Measurements from ENCODE around the gene ATP5F1D.
"Not testable (repeated sequence)": the region's sequence is repeated elsewhere in the genome, so short reads cannot be mapped to it uniquely, and the experiment has no call there.

The ATP5F1D gene

GRCh38 chr19:1241417-1242095, at the start of gene ATP5F1D:
TSS of gene ATP5F1D (plus strand) at chr19:1241751. CDS start at chr19:1241851, 100 bp downstream.
- DNase-seq: peak; percentile 90

DNA sequence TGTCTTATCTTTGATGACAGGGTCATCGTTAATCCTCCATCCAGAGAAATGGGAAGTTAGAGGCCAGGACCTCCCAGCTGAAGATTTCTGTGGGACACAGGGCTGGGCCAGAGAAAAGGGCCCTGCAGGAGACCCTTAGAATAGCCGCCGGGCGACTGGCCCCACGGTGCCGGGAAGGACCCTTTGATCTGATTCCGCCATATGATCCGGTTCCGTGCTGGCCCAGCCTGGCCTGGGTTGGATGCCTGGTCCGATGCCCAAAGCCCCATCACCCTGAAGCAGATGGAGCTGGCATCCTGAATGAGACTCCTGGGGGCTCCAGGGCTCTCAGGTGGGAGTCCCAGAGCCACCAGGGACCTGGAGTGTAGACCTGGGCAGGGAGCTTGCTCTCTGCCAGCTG, 42.0 kb upstream of the ATP5F1D start:
- no peak for DNase-seq

DNA sequence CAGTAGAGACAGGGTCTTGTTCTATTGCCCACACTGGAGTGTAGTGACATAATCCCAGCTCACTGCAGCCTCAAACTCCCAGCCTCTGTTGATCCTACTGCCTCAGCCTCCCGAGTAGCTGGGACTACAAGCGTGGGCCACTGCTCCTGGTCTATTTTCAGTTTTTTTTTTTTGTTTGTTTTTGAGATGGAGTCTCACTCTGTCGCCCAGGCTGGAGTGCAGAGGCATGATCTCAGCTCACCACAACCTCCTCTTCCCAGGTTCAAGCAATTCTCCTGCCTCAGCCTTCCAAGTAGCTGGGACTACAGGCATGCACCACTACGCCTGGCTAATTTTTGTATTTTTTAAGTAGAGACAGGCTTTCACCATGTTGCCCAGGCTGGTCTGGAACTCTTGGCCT, 40.9 kb upstream of the ATP5F1D start:
- DNase-seq: not testable (repeated sequence)

GRCh38 chr19:1205114-1206099, 36.1 kb upstream of the ATP5F1D start, which contains the start of gene STK11:
TSS of gene STK11 (plus strand) at chr19:1205778. CDS start at chr19:1206914, 1,136 bp downstream.
- DNase-seq: peak; percentile 92

DNA sequence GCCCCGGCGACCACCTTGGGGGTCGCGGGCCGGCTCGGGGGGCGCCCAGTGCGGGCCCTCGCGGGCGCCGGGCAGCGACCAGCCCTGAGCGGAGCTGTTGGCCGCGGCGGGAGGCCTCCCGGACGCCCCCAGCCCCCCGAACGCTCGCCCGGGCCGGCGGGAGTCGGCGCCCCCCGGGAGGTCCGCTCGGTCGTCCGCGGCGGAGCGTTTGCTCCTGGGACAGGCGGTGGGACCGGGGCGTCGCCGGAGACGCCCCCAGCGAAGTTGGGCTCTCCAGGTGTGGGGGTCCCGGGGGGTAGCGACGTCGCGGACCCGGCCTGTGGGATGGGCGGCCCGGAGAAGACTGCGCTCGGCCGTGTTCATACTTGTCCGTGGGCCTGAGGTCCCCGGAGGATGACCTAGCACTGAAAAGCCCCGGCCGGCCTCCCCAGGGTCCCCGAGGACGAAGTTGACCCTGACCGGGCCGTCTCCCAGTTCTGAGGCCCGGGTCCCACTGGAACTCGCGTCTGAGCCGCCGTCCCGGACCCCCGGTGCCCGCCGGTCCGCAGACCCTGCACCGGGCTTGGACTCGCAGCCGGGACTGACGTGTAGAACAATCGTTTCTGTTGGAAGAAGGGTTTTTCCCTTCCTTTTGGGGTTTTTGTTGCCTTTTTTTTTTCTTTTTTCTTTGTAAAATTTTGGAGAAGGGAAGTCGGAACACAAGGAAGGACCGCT, 35.2 kb upstream of the ATP5F1D start:
- DNase-seq: no peak

DNA sequence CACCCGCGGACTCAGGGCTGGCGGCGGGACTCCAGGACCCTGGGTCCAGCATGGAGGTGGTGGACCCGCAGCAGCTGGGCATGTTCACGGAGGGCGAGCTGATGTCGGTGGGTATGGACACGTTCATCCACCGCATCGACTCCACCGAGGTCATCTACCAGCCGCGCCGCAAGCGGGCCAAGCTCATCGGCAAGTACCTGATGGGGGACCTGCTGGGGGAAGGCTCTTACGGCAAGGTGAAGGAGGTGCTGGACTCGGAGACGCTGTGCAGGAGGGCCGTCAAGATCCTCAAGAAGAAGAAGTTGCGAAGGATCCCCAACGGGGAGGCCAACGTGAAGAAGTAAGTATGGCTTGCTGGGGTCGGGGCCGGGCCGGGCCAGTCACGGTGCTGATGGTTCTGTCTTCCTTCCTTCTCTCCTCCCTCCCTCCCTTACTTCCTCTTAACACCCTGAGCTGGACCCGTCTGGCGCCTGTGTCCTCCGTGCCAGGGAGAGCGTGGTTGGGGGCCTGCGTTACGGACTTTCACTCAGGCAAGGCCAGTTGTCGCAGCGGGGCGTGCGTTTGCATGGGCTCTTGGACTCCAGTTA, 34.6 kb upstream of the ATP5F1D start:
- DNase-seq: no peak

GRCh38 chr19:1208830-1209229, 32.7 kb upstream of the ATP5F1D start:
- DNase-seq: not testable (repeated sequence)

GRCh38 chr19:1210227-1210538, 31.4 kb upstream of the ATP5F1D start:
- no peak for DNase-seq

DNA sequence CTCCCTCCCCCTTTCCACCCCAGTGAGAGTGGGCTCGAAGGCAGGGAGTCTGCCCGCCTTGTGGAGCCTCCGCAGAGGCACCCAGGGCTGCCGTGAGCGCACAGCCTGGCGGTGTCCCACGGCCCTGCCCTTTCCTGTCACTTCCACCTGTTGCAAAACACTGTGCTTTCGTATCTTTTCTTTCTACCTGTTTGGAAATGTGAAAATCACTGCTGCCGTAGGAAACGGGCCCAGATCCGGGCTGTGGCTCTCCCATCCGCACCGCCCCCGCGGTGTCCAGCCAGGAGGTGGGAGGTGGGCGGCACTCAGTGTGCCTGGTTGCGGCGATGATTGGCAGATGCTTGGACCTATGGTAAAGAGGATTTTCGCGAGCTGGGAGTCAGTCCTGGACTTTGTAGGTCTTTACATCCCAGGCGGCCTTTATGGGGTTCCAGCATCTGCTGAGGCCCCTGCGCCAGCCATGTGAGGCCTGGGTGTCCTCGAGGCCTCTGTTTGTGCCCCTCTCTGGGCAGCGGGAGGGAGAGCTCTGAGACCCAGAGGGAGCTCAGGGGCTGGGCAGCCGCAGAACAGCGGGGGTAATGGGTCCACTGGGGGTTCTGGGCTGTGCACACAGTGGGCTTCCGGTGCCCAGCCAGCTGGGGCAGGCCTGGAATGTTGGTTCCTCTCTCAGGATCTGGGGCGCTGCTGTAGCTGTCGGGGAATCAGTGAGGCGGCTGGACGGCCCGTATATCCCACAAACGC, 29.9 kb upstream of the ATP5F1D start:
- no peak for DNase-seq

DNA sequence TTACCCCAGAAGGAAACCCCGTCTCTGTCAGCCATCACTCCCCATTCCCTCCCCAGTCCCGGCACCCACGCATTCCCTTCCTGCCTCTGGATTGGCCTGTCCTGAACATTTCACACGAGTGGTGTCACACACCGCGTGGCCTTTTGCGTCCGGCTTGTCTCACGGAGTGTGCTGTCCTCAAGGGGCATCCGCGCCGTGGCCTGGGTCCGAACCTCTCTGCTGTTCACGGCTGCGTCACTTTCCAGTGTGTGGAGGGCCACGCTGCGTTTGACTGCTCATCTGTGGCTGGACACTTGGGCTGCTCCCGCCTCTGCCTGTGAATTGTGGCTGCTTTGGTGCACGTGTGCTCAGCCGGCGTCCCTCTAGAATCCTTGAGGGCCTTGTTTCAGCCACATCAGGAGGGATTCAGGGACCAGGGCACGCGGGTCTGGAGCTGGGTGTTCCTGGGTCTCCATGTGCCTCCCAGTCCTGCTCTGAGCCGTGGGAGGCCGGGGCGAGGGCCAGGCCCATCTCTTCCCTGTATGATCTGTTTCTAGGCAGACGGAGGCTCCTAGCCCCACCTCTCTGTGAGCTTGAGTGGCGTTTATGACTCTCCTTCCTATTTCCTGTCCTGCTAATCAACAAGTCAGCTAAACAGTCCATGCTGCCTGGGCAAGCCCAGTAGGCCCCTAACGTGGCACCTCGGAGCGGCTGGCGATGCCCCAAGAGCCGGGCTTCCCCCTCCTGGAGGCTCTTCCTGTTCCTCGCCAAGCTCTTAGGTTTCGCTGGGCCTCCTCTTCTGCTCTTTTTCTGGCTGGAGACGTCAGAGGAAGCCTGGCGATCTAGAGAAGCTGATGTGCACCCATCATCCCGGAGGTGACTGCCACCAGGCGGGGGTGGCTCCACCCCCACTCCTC, 27.9 kb upstream of the ATP5F1D start:
- no peak for DNase-seq

GRCh38 chr19:1214299-1214861, 27.2 kb upstream of the ATP5F1D start:
- DNase-seq: no peak

DNA sequence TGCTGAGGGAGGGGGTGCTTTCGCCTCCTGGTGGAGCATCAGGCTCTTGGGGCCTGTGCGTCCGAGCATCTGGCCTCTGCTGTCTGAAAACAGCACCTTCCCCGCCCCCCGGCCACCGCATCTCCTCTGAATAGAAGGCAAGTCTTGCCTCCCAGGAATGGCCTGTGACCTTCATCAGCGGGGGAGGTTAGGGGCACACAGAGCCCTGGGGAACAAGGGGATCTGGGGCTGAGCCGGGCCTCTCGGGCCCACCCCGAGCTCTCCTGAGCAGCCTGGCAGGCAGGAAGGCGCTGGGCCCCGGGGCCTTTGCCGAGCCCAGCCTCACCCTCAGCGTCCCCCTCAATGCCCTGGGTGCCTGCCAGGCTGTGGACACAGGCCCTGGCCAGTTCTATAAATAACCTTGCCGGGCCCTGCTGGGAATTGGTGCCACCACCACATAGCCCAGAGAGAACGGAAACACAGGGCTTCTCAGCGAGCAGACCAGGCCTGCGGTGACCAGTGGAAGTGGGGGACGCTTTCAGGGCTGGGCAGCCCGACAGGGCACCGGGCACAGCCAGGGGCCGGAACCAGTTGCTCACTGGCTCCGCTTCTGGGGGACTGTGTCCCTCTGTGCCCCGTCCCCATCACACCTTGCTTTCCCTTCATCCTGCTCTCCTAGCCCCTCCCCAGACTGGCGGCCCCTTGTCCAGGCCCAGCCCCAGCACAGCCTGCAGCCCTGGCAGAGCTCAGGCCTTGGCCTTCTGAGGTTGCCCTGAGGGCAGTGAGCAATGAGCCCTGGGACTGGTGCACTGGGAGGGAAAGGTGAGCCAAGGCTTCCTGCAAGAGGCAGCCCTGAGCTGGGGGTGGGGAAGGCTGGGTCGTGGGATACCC, 26.5 kb upstream of the ATP5F1D start:
- DNase-seq: no peak

DNA sequence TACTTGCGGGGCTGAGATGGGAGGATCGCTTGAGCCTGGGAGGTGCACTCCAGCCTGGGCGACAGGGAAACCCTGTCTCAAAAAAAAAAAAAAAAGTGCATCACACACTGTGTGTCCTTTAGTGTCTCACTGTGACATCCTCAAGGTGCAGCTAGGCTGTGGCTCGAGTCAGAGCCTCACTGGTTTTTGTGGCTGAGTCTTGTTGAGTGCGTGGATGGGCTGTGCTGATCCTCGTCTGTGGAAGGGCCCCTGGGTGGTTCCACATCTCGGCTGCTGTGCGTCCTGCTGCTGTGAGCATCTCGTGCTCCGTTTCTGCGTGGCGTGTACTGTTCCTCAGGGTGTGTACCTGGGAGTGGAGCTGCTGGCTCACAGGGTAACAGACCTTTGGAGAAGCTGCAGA, 24.8 kb upstream of the ATP5F1D start:
- DNase-seq: no peak

DNA sequence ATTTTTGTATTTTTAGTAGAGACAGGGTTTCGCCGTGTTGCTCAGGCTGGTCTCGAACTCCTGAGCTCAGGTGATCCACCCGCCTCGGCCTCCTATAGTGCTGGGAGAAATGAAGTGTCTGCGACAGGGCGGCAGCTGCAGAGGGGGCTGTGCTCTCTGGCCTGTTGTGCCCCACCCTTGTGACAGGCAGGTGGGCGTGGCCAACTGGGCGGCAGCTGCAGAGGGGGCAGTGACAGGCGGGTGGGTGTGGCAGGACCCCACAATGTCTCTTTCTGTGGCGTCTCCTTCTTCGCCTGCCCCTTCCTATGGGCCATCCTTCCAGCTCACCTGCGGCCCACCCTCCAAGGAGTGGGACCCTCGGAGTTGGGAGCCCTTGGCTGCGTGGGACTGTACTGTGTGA, 24.2 kb upstream of the ATP5F1D start:
- no peak for DNase-seq

- no peak for DNase-seq
Measured at GRCh38 chr19:1218751-1219567, 22.6 kb upstream of the ATP5F1D start.

DNA sequence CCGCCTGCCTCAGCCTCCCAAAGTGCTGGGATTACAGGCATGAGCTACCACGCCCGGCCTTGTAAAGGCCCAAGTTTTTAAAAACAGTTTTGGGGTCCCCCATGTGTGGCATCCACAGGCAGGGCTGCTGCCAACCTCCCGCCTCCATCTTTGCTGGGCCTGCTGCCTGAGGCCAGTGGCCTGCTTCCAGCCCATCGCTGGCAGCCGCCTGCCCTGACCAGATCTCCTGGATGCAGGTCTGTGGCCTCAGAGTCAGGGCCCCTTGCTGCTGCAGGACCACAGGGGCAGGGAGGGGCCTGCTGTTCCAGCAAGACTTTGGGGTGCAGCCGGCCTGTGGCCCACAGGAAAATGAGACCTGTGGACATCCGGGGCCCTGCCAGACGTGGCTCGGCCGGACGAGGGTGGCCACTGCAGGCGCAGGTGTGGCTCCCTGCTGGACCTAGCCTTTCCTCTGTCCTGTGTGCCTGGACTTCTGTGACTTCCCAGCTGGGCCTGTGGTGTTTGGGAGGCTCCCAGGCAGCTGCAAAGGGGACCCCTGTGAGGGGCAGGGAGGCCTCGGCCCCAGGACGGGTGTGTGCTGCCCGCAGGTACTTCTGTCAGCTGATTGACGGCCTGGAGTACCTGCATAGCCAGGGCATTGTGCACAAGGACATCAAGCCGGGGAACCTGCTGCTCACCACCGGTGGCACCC, 21.6 kb upstream of the ATP5F1D start:
- DNase-seq: no peak

GRCh38 chr19:1220477-1220930, 21.0 kb upstream of the ATP5F1D start:
- DNase-seq: no peak
